HEK293 (cell line): ENCODE measurements around the gene COL12A1.
"Not testable (repeated sequence)": the region's sequence is repeated elsewhere in the genome, so short reads cannot be mapped to it uniquely, and the experiment has no call there.

Source experiments
- CTCF ChIA-PET: fragments of 350-600 bp; formaldehyde crosslinking; extraction: SDS; loops from one replicate; lab custom pipeline; 2021; ENCODE audit warnings: antibody characterized with exemption; lab: Yijun Ruan, JAX
- POLR2A ChIA-PET: fragments of 300-600 bp; formaldehyde crosslinking; extraction: SDS; loops from one replicate; lab custom pipeline; 2020; ENCODE audit warnings: antibody characterized with exemption, inconsistent platforms; lab: Yijun Ruan, JAX
- H3K27ac ChIP-seq: fragments of 200-500 bp; sonication (Bioruptor generic); 2 replicates; pipeline ENCODE4 v1.5.1; 2014; ENCODE audit warnings: low read depth, low read length, control low read depth, inconsistent platforms; ENCODE audit errors: extremely low read depth
- H3K36me3 ChIP-seq, 2 experiments: fragments of 200-500 bp in 1 of 2; sonication (Bioruptor generic) in 1 of 2; 1 replicate in 1 of 2; 2 replicates in 1 of 2; pipeline ENCODE4 v1.5.1; 2014 to 2017; ENCODE audit warnings: inconsistent platforms in 2 of 2, low read length in 2 of 2; ENCODE audit not compliant: control insufficient read depth in 2 of 2, insufficient read depth in 1 of 2
- H3K4me1 ChIP-seq: fragments of 200-500 bp; sonication (Bioruptor generic); 2 replicates; pipeline ENCODE4 v1.5.1; 2014; ENCODE audit warnings: mild to moderate bottlenecking, low read length, inconsistent platforms; ENCODE audit not compliant: control insufficient read depth, insufficient read depth
- H3K4me3 ChIP-seq: 2 replicates; pipeline ENCODE4 v1.5.1; 2011; ENCODE audit warnings: low read depth, mild to moderate bottlenecking, control low read depth, low read length, moderate library complexity
- H3K9me3 ChIP-seq: fragments of 200-500 bp; sonication (Bioruptor generic); 2 replicates; pipeline ENCODE4 v1.5.1; 2014; ENCODE audit warnings: low read depth, low read length, inconsistent platforms; ENCODE audit not compliant: control insufficient read depth, insufficient read depth
- GLI2 ChIP-seq: fragments of 450-650 bp; formaldehyde crosslinking; IDR thresholded peaks from 2 replicates; pipeline ENCODE4; 2017; ENCODE audit warnings: missing biosample characterization, missing genetic modification characterization, low read depth, borderline replicate concordance
- HOXA7 ChIP-seq: sonication (generic); formaldehyde crosslinking; IDR thresholded peaks from 2 replicates; pipeline ENCODE4 v1.8.1; 2022; ENCODE audit warnings: missing genetic modification reagents, borderline replicate concordance
- HOXD13 ChIP-seq: sonication (generic); formaldehyde crosslinking; IDR thresholded peaks from 2 replicates; pipeline ENCODE4 v1.8.0; 2022; ENCODE audit warnings: missing genetic modification reagents, borderline replicate concordance
- PRDM1 ChIP-seq: fragments of 450-650 bp; formaldehyde crosslinking; IDR thresholded peaks from 2 replicates; pipeline ENCODE4; 2016; ENCODE audit warnings: missing biosample characterization, missing genetic modification characterization
- REPIN1 ChIP-seq: fragments of 450-650 bp; formaldehyde crosslinking; IDR thresholded peaks from 2 replicates; pipeline ENCODE4 v1.5.1; 2017; ENCODE audit warnings: missing biosample characterization, missing genetic modification characterization, low read depth
- SCRT2 ChIP-seq: fragments of 450-650 bp; formaldehyde crosslinking; IDR thresholded peaks from 2 replicates; pipeline ENCODE4 v1.5.1; 2016; ENCODE audit warnings: missing biosample characterization, missing genetic modification characterization
- TSHZ1 ChIP-seq: fragments of 450-650 bp; formaldehyde crosslinking; IDR thresholded peaks from 2 replicates; pipeline ENCODE4 v1.5.1; 2016; ENCODE audit warnings: missing biosample characterization, missing genetic modification characterization, borderline replicate concordance
- WT1 ChIP-seq: fragments of 450-650 bp; formaldehyde crosslinking; IDR thresholded peaks from 2 replicates; pipeline ENCODE4 v1.5.1; 2016; ENCODE audit warnings: missing biosample characterization, missing genetic modification characterization
- ZBTB1 ChIP-seq: fragments of 450-650 bp; formaldehyde crosslinking; IDR thresholded peaks from 2 replicates; pipeline ENCODE4 v1.5.1; 2016; ENCODE audit warnings: missing biosample characterization, missing genetic modification characterization
- ZNF146 ChIP-seq: fragments of 450-650 bp; formaldehyde crosslinking; IDR thresholded peaks from 2 replicates; pipeline ENCODE4 v1.5.1; 2016; ENCODE audit warnings: missing biosample characterization, missing genetic modification characterization
- ZNF311 ChIP-seq: fragments of 450-650 bp; formaldehyde crosslinking; IDR thresholded peaks from 2 replicates; pipeline ENCODE4 v1.5.1; 2017; ENCODE audit warnings: missing biosample characterization, missing genetic modification characterization, borderline replicate concordance
- ZNF449 ChIP-seq: fragments of 450-650 bp; formaldehyde crosslinking; IDR thresholded peaks from 2 replicates; pipeline ENCODE4 v1.5.1; 2017; ENCODE audit warnings: missing biosample characterization, mild to moderate bottlenecking, missing genetic modification characterization, moderate library complexity
- ZNF510 ChIP-seq: fragments of 450-650 bp; formaldehyde crosslinking; IDR thresholded peaks from 2 replicates; pipeline ENCODE4 v1.5.1; 2018; ENCODE audit warnings: mild to moderate bottlenecking, missing genetic modification characterization, missing biosample characterization; ENCODE audit not compliant: insufficient replicate concordance
- ZNF555 ChIP-seq: fragments of 450-650 bp; formaldehyde crosslinking; conservative IDR thresholded peaks from 2 replicates; pipeline ENCODE4 v1.5.1; 2017; ENCODE audit warnings: missing biosample characterization, mild to moderate bottlenecking, missing genetic modification characterization, inconsistent platforms
- ZNF645 ChIP-seq: fragments of 450-650 bp; formaldehyde crosslinking; IDR thresholded peaks from 2 replicates; pipeline ENCODE4; 2016; ENCODE audit warnings: missing biosample characterization, missing genetic modification characterization
- ZNF785 ChIP-seq: fragments of 450-650 bp; formaldehyde crosslinking; IDR thresholded peaks from 2 replicates; pipeline ENCODE4 v1.5.1; 2016; ENCODE audit warnings: missing biosample characterization, missing genetic modification characterization
- ZSCAN23 ChIP-seq: fragments of 450-650 bp; formaldehyde crosslinking; IDR thresholded peaks from 2 replicates; pipeline ENCODE4 v1.5.1; 2016; ENCODE audit warnings: missing biosample characterization, missing genetic modification characterization
- TF ChIP-seq, protein P1 (sequence below): fragments of 450-650 bp; formaldehyde crosslinking; IDR thresholded peaks from 2 replicates; pipeline ENCODE4 v1.5.1; 2016; ENCODE audit warnings: missing biosample characterization, missing genetic modification characterization
- TF ChIP-seq, protein P2 (sequence below): fragments of 450-650 bp; formaldehyde crosslinking; IDR thresholded peaks from 2 replicates; pipeline ENCODE4 v1.5.1; 2016; ENCODE audit warnings: missing biosample characterization, missing genetic modification characterization

The COL12A1 gene

GRCh38 chr6:75186581-75186980 lies 19.3 kb downstream of the COL12A1 start:
- H3K4me3 ChIP-seq, POLR2A ChIA-PET, H3K9me3 ChIP-seq, H3K27ac ChIP-seq, H3K4me1 ChIP-seq, H3K36me3 ChIP-seq: not testable (repeated sequence)
- TF ChIP-seq, protein P1, sequence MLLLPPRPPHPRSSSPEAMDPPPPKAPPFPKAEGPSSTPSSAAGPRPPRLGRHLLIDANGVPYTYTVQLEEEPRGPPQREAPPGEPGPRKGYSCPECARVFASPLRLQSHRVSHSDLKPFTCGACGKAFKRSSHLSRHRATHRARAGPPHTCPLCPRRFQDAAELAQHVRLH (tag by site-specific recombination), result peak; percentile 67; the same call in 1 of the 2 replicates
- TF ChIP-seq, protein P2, sequence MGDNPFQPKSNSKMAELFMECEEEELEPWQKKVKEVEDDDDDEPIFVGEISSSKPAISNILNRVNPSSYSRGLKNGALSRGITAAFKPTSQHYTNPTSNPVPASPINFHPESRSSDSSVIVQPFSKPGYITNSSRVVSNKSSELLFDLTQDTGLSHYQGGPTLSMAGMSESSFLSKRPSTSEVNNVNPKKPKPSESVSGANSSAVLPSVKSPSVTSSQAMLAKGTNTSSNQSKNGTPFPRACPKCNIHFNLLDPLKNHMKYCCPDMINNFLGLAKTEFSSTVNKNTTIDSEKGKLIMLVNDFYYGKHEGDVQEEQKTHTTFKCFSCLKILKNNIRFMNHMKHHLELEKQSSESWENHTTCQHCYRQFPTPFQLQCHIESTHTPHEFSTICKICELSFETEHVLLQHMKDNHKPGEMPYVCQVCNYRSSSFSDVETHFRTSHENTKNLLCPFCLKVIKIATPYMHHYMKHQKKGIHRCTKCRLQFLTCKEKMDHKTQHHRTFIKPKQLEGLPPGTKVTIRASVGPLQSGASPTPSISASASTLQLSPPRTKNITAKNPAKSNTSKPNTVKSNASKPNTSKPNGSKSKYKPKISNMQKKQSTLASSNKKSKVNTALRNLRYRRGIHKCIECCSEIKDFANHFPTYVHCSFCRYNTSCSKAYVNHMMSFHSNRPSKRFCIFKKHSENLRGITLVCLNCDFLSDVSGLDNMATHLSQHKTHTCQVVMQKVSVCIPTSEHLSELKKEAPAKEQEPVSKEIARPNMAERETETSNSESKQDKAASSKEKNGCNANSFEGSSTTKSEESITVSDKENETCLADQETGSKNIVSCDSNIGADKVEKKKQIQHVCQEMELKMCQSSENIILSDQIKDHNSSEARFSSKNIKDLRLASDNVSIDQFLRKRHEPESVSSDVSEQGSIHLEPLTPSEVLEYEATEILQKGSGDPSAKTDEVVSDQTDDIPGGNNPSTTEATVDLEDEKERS (tag by site-specific recombination), result peak; percentile 77; the same call in 1 of the 2 replicates
- TF ChIP-seq ZNF146 (tag by site-specific recombination), result peak; percentile 98
- CTCF ChIA-PET, result interaction anchor here (0.6 kb wide), 1 partner anchor 197 kb away, joined by 4 read pairs; no protein-coding TSS in a partner anchor

GRCh38 chr6:75183099-75183541 lies 22.7 kb downstream of the COL12A1 start:
- no peaks in the 10 kb centered on the region for H3K36me3 ChIP-seq
- CTCF ChIA-PET, result interaction anchor here (0.7 to 1.2 kb wide), 6 partner anchors 11 to 782 kb away, joined by 3 to 7 read pairs (median 3); no protein-coding TSS in a partner anchor
- no peak for TF ChIP-seq ZBTB1 (tag by site-specific recombination)
- TF ChIP-seq REPIN1 (tag by site-specific recombination), result no peak
- TF ChIP-seq TSHZ1 (tag by site-specific recombination), result no peak
- no peak for TF ChIP-seq ZSCAN23 (tag by site-specific recombination)
- no peak for TF ChIP-seq SCRT2 (tag by site-specific recombination)
- TF ChIP-seq ZNF510, result no peak
- TF ChIP-seq HOXA7 (CRISPR knock-in tag), result no peak
- no peak for TF ChIP-seq ZNF311 (tag by site-specific recombination)
- no peak for TF ChIP-seq HOXD13
- no peak overlapping the region for H3K4me3 ChIP-seq
- H3K27ac ChIP-seq, result no peak overlapping the region
- no peaks in the 10 kb centered on the region for H3K4me1 ChIP-seq
- H3K9me3 ChIP-seq, result no peaks in the 10 kb centered on the region
- POLR2A ChIA-PET, result no interaction called here

DNA sequence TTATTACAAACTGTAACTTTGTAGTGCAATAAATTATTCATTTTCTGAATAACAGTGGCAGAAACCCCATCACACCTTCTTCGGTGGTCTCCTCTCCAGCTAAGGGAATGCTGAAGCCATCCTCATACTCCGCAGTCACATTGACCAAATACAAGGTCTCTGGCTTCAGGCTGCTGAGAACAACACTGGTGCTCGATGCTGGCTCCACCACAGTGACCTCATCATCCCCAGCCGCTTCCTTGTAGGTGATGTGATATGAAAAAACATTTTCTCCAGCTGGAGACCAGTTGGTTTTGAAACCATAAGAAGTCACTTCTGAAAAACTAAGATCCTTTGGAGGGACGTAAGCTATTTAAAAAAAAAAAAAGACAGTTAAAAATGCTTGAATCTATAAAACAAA lies 25.0 kb downstream of the COL12A1 start:
- Histone ChIP-seq H3K4me3 (no peak overlapping the region), H3K36me3 (no peaks in the 10 kb centered on the region), H3K9me3 (no peaks in the 10 kb centered on the region), H3K4me1 (no peaks in the 10 kb centered on the region), H3K27ac (no peak overlapping the region)
- TF ChIP-seq GLI2, result no peak
- no peak for TF ChIP-seq ZNF449
- TF ChIP-seq ZNF555 (tag by site-specific recombination), result no peak
- no peak for TF ChIP-seq ZNF785
- TF ChIP-seq PRDM1, result no peak
- TF ChIP-seq ZNF645 (tag by site-specific recombination), result no peak
- no peak for TF ChIP-seq WT1 (tag by site-specific recombination)
- ChIA-PET CTCF (no interaction called here), POLR2A (no interaction called here)
